ENCODE measurements around the gene JUND. TPM values are rescaled to one million over a fixed set of nuclear protein-coding genes. Genes with fewer than 3 reads are reported as not detected.
A peak's percentile ranks its signal among the peaks of the same experiment; 100 is the strongest.

JUND gene
- polyA plus RNA-seq, 3 donors = 22.5 to 1,792 (median 86.9) TPM

- Mint-ChIP-seq H3K27ac (peak overlapping the region in 1 of 7 donors; percentile 23), H3K36me3 (peaks cover 0 to 2% of the 10 kb centered on the region in 2 donors), H3K4me3 (peak overlapping the region in 1 of 2 donors; percentile 76), H3K9me3 (peaks cover 6 to 15% (median 9%) of the 10 kb centered on the region in 7 donors), H3K27me3 (ENCODE audit: low read depth in 3 of 3) (peaks cover 30 to 57% (median 56%) of the 10 kb centered on the region in 3 donors), H3K4me1 (peaks cover 10% of the 10 kb centered on the region)
- Histone ChIP-seq H2AFZ (ENCODE audit: insufficient read depth, low read depth, low read length, poor library complexity, severe bottlenecking) (no peak overlapping the region), H3K4me1 (ENCODE audit: control insufficient read depth in 1 of 2, insufficient read depth in 2 of 2, low read length in 2 of 2) (peaks cover 0 to 11% of the 10 kb centered on the region in 2 donors), H3K4me2 (replicated peaks; ENCODE audit: extremely low read depth, low read length, poor library complexity, severe bottlenecking) (no peak overlapping the region), H3K36me3 (replicated peaks in 1 of 2; ENCODE audit: control insufficient read depth in 1 of 2, insufficient read depth in 2 of 2, low read length in 2 of 2) (no peaks in the 10 kb centered on the region), H3K4me3 (replicated peaks in 1 of 3; ENCODE audit: low read depth in 2 of 3, low read length in 3 of 3) (no peak overlapping the region), H4K20me1 (ENCODE audit: insufficient read depth, low read length) (no peaks in the 10 kb centered on the region), H3K9me3 (replicated peaks in 1 of 2; ENCODE audit: control insufficient read depth in 1 of 2, insufficient read depth in 1 of 2, low read length in 2 of 2) (peaks cover 3 to 7% of the 10 kb centered on the region in 2 donors), H3K9ac (ENCODE audit: insufficient read depth, low read length, poor library complexity, severe bottlenecking) (no peak overlapping the region), H3K79me2 (ENCODE audit: insufficient read depth, low read length) (no peaks in the 10 kb centered on the region), H3K27ac (ENCODE audit: low read depth in 1 of 2, low read length in 2 of 2) (no peak overlapping the region), H3K27me3 (ENCODE audit: control insufficient read depth in 2 of 2, insufficient read depth in 2 of 2, low read length in 2 of 2) (peaks cover 7 to 38% of the 10 kb centered on the region in 2 donors)
- intact Hi-C loops (cut with micrococcal nuclease) = no loop called here
- TF ChIP-seq, protein P1, sequence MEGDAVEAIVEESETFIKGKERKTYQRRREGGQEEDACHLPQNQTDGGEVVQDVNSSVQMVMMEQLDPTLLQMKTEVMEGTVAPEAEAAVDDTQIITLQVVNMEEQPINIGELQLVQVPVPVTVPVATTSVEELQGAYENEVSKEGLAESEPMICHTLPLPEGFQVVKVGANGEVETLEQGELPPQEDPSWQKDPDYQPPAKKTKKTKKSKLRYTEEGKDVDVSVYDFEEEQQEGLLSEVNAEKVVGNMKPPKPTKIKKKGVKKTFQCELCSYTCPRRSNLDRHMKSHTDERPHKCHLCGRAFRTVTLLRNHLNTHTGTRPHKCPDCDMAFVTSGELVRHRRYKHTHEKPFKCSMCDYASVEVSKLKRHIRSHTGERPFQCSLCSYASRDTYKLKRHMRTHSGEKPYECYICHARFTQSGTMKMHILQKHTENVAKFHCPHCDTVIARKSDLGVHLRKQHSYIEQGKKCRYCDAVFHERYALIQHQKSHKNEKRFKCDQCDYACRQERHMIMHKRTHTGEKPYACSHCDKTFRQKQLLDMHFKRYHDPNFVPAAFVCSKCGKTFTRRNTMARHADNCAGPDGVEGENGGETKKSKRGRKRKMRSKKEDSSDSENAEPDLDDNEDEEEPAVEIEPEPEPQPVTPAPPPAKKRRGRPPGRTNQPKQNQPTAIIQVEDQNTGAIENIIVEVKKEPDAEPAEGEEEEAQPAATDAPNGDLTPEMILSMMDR (IDR thresholded peaks at IDR 0.05) = no peak
- DNase-seq = no peak
- WGBS (ENCODE audit: insufficient coverage) = 6% methylated on average over 40 of the region's 46 CpGs
Observed at GRCh38 chr19:18232540-18233223, 48.7 kb downstream of the JUND start.

- no peak overlapping the region for H3K27ac Mint-ChIP-seq
- 89% methylated on average over 1 of the region's 4 CpGs for WGBS (ENCODE audit: insufficient coverage)
- H3K4me3 Mint-ChIP-seq = peak overlapping the region in 1 of 2 donors; percentile 76
- Histone ChIP-seq H3K27ac (ENCODE audit: low read depth in 1 of 2, low read length in 2 of 2) (no peak overlapping the region), H3K9me3 (replicated peaks in 1 of 2; ENCODE audit: control insufficient read depth in 1 of 2, insufficient read depth in 1 of 2, low read length in 2 of 2) (peaks cover 3 to 7% of the 10 kb centered on the region in 2 donors), H3K36me3 (replicated peaks in 1 of 2; ENCODE audit: control insufficient read depth in 1 of 2, insufficient read depth in 2 of 2, low read length in 2 of 2) (no peaks in the 10 kb centered on the region), H2AFZ (ENCODE audit: insufficient read depth, low read depth, low read length, poor library complexity, severe bottlenecking) (no peak overlapping the region), H3K27me3 (ENCODE audit: control insufficient read depth in 2 of 2, insufficient read depth in 2 of 2, low read length in 2 of 2) (peaks cover 8 to 47% of the 10 kb centered on the region in 2 donors), H3K4me2 (replicated peaks; ENCODE audit: extremely low read depth, low read length, poor library complexity, severe bottlenecking) (no peak overlapping the region), H4K20me1 (ENCODE audit: insufficient read depth, low read length) (no peaks in the 10 kb centered on the region), H3K9ac (ENCODE audit: insufficient read depth, low read length, poor library complexity, severe bottlenecking) (no peak overlapping the region), H3K79me2 (ENCODE audit: insufficient read depth, low read length) (no peaks in the 10 kb centered on the region), H3K4me3 (replicated peaks in 1 of 3; ENCODE audit: low read depth in 2 of 3, low read length in 3 of 3) (no peak overlapping the region), H3K4me1 (ENCODE audit: control insufficient read depth in 1 of 2, insufficient read depth in 2 of 2, low read length in 2 of 2) (peaks cover 0 to 11% of the 10 kb centered on the region in 2 donors)
- DNase-seq = no peak
- intact Hi-C loops (cut with micrococcal nuclease) = no loop called here
- TF ChIP-seq, protein P1 (IDR thresholded peaks at IDR 0.05) = no peak
- peaks cover 0 to 3% of the 10 kb centered on the region in 2 donors for H3K36me3 Mint-ChIP-seq
- peaks cover 6 to 17% (median 9%) of the 10 kb centered on the region in 7 donors for H3K9me3 Mint-ChIP-seq
- H3K27me3 Mint-ChIP-seq (ENCODE audit: low read depth in 3 of 3) = peaks cover 39 to 65% (median 65%) of the 10 kb centered on the region in 3 donors
- peaks cover 10% of the 10 kb centered on the region for H3K4me1 Mint-ChIP-seq
Observed at GRCh38 chr19:18231775-18232174, 49.6 kb downstream of the JUND start.
